GM18502 (cell line): ENCODE measurements around the gene GPAM.
A peak's percentile ranks its signal among the peaks of the same experiment; 100 is the strongest.

Source experiments
- ATAC-seq: cut with Tn5 transposase; IDR thresholded peaks from one replicate; pipeline ENCODE4 v1.9.1; 2021; ENCODE audit warnings: mild to moderate bottlenecking; ENCODE audit not compliant: unreplicated experiment, poor library complexity

The GPAM gene

DNA sequence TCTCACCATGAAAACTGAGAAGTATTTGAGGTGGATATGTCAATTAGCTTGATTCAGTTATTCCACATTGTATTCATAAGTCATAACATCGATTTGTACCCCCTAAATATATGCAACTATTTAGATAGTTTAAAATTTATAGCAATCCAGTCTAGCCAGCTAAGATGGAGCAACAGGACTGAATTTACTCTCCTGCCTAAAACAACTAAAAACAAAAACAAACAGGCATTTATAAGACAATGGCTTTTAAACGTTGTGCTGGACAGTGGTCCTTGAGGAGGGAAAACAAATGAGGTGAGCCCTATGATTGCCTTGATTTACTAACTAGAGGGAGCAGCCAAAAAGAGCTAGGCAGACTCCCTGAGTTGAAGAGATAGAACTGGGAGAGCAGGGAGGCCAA is 814 bp upstream of the GPAM start:
- ATAC-seq, result no peak

DNA sequence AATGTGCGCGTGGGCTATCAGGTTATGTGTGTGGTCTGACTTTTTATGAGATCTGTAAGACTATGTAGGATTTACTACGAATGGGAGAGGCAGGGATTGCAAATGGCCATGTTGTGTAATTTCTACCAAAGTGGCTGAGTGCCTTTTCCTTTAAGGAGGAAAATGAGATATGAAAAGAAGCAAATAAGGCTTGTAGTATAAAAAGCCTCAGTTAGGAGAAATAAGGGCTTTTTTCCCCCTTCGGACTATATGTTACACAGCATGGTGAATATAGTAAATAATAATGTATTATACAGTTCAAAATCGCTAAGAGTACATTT is 447 bp upstream of the GPAM start:
- no peak for ATAC-seq

DNA sequence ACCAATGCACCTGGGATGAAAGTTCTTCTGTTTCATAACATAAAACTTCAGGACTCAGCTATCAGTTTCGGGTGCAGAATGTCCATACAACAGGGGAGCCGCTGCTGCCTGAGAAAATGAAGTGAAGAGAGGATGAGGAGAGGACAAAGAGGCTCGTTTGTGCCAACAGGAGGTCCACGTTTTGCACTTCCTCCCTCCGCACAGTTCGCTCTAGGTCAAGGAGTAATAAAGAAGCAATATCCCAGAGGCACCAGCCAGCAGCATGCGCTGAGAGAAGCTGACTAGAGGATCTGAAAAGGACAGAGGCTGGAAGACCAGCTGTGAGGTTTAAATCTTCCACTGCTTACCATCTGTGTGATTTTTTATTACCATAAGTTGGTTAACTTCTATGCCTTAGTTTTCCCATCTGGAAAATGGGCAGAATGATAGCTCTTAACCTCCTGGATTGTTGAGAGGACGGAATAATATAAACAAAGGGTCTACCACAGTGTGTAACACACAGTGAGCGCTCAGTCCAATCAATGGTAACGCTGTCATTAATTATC is 709 bp downstream of the GPAM start:
- ATAC-seq, result no peak

DNA sequence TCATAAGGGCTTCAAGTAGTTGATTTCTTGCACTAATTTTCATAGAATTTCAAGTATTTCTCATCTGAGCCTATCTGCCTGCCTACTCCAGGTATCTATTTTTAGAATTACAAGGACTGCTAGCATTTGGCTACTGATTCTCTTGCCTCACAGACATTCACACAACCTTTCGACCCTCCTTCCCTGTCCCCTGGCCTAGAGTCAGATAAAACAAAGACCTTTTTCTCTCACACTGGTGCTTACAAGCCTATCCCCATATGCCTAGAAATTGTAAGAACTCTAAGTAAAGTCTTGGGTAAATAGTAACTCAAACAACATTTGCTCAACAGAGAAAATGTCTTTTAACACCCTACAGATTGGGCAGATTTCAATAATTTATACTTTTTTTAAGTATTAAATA is 6.3 kb downstream of the GPAM start:
- no peak for ATAC-seq

DNA sequence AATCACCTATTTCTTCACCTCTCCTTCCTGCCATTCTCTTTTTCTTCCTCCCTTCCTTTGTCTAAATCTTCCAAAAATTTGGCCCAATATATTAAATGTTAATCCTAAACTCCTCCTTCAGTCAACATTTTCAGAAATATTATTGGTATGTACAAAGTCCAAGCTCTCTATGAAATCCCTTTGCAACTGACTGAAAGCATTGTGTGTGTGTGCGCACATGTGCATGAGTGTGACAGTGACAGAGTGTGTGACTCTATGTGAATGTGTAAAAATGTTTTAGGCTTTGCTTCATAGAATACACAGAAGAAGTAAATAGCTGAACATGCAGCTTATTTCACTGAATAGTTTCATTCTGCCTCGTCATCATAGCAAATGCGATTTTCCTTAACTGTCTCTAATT is 7.0 kb downstream of the GPAM start:
- no peak for ATAC-seq

DNA sequence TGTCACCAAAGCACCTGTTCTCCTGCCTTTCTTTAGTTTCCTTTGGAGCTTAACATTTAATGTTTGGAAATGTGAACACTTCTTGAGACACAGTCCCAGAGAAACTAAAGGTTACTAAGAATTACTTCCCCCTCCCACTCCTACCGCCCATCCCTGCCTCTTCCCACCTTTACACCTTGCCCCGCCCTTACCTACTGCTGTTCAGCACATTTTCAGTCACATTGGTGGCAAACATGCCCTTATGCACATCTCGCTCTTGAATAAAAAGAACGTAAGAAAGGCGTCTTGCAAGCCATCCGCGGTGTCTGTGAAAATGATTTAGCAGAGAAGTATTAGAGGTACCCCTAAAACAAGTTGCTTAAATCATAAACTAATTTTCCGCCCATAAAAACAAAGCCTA is 8.2 kb downstream of the GPAM start:
- no peak for ATAC-seq

DNA sequence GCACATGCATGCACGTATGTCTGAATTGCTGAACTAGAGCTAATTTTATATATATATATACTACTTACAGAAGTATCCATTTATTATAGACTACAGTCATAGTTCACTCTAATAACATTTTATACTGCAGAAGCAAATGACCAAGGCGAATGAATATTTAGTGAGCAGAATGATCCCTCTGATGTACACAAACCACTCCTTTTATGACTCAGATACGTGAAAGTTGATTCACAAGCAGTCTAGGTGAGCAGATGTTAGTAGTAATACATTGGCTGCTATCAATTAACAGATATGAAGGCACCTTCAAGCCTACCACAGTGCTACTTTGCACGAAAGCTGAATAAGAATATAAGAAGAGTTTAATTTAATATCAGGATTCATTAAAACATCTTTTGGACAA is 10.4 kb downstream of the GPAM start:
- ATAC-seq, result no peak

DNA sequence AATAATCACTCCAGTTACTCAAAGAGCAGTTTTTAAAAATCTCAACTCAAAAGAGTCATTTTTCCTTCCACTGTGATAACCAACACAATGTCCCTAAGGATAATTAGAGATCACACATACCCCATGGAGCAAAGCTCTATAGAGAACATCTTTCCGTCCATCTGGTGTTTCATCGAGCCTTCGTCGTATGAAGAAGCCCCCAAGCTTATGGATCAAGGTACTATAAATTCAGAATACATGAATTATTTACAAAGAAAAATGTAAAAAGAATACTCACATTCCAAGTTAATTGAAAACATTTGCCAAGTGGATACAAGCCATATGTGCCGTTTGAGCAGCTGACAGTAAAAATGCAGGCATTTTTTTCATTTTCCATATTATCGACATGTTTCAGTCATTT is 14.8 kb downstream of the GPAM start:
- ATAC-seq, result no peak

DNA sequence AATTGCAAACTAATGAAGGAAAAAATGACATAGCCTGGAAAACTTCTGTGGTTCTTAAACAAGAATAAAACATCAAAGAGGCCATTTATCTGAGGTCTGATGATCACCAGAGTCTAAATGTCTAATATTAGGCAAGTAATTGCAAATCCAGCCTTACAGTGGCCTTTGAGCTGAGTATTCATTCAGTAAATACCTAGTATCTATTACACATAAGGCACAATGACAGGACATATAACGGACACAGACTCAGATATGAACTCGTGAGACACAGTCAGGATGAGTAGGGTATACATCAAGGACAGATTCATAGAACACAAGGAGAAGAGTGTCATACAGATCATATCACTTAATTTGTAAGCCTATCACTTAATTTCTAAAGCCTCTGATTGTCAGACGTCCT is 16.8 kb downstream of the GPAM start:
- ATAC-seq, result no peak

DNA sequence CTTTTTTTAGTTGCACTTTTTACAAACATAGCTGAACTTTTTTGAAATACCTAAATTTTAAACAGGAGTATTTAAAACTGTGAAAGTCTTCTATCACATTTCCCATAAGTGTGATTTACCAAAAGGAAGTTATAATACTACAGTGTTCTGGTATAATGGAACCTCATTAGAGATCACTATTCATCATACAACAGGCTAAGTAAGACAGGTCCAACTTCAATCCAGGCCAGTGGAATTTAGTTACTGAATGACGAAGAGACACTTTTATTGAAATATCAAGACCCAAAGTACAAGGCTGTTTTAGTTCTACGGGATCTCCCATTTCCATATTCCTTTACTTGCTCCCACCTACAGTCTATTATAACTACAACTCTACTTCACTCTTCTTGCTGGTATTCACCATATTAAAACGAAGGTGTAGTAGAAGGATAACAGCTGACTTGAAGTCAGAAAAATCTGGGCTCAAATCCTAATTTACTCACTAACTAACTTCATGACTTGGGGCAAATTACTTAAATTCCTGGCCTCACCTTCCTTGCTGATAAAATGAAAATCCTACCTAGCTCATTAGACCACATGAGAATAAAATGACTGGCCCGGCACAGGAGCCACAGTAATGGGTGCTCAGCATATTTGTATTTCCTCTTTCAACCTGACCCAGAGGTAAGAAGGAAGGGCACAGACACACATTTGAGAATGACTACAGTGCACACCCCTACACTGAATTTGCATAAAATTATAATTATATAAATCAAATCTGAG is 21.6 kb downstream of the GPAM start:
- no peak for ATAC-seq

DNA sequence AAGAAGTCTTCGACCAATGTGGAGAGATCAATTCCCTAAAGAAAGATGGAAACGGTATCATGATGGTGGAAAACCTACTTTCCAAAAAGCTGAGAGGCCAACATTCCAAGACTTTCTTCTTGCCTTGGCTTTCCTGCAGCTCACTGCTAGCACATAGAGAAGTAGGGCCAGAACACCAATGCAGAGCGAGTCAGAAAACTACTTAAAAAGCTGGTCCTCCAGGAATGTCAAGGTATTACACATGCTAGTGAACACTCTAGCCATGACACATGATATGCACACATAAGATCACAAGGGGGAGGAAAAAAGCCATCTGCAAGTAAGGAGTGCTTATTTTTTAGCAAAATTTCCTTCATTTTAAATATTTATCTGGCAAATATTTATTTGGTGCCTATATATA is 22.7 kb downstream of the GPAM start:
- ATAC-seq, result no peak

DNA sequence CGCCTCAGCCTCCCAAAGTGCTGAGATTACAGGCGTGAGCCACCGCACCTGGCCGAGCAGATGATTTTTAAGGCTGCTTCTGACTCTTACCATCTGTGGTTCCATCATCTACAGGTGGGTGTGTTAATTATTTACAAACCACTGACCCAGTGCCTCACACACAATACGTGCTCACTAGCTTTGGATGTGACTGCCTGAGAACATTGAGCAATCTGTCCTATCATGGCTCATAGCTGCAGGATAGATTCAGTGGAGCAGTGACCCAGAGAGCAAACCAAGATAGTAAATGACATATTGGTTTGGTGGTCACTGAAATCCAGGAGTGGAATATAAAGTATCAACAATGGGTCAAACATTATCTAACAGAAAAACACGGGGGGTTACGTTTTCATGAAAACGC is 24.1 kb downstream of the GPAM start:
- ATAC-seq, result no peak

DNA sequence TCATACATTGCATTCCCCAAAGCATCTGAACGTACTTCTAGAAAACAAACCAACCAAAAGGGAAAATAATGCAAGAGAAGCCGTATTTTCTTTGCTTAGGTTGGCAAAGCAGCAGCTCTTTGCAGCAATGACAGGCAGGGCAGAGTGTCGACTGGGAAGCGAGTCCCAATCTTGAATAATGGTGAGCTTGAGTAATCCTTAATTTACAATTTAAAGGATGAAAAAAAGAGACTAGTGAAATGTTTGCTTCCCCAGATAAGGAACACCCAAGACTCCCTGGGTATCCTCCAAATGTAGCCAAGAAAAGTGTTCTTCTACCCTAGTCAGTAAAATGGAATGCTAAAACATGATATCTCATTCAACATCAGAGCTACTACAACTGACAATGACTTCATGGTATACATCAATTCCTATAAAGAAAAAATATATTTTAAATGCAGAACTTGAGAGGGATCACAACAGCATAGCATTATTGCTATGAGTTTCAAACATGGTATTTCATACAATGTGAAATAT is 32.0 kb downstream of the GPAM start:
- ATAC-seq, result no peak

DNA sequence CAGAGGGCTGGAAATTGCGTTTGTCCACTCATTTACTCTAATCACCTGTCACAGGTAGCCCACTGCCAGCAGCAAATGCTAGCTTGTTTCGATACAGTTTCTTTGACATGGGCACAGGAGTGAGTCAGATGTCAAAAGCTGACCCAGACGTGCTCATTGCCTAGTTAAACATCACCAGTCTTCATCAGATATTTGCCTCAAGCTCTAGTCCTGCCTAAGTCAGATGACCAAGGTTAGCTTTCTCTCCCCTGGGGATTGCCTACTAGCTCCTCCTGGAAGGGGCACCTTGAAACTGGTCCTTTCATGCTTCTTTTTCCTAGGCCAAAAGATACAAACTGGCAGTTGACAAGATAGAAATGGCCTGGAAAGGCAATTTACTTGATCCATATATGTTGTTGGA is 35.2 kb downstream of the GPAM start:
- ATAC-seq, result no peak

DNA sequence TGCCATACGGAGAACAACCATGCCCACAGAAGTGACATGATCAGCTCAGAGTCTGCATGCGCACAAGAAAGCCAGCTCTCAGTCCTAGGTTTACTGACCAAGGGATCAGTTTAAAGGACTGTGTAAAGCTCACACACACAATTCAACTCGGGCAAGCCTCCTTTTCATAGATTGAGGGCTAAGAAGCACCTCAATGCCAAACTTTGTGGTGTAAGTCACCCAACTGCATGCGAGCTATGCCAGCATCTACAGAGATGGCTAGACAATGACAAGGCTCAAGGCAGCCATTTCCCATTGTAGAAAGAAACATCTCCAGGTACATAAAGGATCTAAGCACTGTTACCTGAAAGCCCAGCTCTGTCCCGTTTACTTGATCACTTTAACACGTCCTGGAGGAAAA is 36.8 kb downstream of the GPAM start:
- ATAC-seq, result no peak

DNA sequence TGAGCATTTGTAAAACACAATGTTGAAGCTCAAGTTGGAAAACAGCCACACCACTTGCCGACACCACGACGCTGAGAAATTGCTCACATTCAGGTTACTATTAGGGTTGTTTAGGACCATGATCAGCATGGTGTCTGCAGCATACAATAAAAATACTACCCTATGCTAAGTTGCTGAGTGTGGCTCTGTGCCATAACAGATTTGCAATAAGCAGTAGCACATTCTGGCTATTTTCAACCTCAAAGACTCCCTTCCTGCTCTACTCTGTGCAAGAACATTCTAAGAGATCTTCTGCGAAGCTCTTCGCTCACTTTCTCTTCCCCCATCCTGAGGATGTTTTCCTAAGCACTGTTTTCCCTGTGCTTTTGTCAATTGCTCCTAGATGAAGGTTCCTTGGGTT is 38.3 kb downstream of the GPAM start:
- no peak for ATAC-seq

DNA sequence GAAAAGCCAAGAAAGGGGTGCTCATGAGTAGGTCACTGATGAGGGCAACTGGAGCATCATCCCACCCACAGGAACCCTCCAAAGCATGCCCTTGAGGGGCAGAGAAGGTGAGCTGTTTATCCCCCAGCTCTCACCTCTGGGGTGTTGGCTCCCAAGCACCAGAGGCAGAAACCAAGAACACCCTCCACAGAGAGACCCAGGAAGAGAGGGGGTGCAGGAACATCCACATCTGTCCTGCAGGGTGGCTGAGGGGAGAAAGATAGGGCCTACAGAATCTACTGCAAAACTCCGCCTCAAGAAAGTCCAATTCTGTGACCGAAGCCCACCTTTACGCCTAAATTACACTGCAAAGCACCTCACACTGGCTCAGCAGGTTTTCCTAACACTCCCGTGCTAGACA is 40.1 kb downstream of the GPAM start:
- ATAC-seq, result no peak

DNA sequence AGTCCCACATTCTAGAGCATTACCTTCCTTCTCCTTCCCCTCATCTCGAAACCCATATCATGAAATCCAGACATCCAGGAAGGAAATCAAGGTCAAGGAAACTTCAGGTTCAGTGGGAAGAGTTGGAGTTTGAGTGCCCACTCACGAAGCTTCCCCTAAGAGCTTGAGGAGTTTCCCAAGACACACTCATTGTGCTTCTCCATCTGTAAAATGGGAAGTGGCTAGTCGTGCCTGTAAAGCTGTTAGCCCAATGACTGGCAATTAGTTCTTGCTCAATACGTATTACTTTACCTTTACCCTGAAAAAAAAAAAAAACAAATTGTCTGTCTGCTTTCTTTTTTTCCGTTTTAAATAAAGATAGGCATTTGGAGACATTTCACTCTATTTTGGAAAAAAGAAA is 42.3 kb downstream of the GPAM start:
- ATAC-seq, result no peak

DNA sequence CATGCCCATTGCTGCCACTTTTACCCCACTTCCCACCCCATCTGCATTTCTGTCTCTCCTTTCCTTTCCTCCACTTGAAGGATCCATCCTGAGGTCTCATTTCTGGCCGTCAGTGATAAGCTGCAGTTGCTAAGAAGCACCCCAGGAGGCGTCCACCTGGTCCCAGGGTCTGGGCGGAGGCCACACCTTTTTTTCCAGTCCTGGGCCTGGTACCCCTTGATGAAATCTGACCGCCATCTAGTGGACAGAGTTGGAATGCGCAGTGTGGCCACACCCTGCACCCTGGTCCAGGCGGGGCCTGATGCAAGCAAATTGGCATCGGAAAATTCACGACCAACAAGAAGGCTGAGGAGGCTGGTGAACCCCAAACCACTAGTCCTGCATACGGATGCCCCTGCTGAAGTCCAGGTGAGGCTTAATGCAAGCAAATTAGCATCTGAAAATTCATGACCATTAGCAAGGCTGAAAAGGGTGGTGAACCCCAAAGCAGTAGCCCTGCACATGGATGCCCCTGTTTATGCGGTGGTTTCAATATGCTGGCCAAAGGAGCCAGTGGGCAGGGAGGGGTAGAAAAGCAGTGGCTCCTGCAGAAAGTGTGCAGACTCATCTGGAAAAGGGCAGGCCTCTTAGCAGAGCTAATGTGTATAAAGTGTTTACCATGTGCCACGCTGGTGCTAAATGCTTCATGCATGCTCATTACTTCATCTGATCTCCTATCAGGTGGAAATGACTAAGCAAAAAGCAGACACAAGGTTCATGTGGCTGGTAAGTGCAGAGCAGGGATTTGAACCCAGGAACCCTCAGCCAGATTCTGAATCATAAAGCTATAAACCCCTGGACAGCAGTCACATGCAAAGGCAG is 43.2 kb downstream of the GPAM start:
- peak; percentile 98 for ATAC-seq

DNA sequence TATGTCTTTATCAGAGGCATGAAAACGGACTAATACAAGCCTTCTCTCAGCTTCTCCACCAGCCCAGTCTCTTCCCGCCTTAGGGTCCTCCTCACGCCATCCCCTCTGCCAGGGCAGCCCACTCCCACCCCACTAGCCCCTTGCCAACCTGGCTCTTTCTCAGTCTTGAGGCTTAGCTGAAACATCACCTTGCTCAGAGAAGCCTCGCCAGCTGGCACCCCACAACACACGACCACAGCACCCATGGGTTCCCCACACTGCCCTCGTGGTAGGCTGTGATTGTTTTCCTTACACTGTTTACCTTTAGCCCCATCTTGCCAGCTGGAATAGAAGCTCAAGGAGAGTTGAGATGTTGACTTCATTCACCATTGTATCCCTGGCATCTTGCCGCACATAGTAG is 44.4 kb downstream of the GPAM start:
- ATAC-seq, result no peak

DNA sequence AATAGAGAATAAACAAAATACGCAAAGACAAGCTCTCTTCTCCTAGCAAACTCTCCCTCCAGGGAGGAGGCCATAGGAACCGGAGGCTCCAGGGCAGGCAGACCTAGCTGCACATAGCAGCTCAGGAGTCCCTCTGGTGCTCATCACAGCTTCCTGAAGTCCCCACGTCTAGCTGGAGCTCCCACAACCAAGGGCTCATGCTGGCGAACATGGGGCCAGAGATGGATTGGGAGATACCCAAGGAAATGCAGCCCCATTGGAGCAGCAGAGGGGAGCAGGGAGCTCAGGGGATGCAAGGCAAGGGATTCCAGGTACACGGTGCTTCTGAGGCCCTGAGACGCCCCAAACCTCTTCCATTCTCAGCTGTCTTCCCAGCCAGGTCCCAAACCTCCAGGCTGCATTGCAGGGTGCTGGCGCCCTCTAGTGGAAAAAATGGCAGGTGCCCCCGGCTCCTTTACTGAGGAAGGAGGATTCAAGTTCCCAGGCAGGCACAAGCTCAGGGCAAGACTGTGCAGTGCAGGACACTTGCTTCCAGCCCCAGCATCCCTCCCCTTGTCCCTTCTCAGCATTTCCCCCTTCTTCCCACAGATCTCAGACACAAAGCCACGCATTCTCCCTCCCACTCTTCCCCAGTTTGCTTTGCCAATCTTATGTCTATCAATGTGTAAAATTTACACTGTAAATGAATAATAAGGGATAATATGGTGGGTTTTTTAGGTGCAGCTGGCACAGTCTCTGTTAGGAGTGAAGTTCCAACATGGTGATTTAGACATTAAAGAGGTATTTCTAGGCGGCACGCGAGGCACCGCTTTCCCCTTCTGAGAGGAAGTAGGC is 46.2 kb downstream of the GPAM start:
- peak; percentile 53 for ATAC-seq
